Effector CD8-positive, alpha-beta T cell (primary cell): ENCODE results near the gene BACH2.
"Not testable (repeated sequence)": the region's sequence is repeated elsewhere in the genome, so short reads cannot be mapped to it uniquely, and the experiment has no call there.

Source experiments
- DNase-seq: peaks from one replicate; lab custom pipeline; 2025; lab: John Stamatoyannopoulos, UW

Gene BACH2

DNA sequence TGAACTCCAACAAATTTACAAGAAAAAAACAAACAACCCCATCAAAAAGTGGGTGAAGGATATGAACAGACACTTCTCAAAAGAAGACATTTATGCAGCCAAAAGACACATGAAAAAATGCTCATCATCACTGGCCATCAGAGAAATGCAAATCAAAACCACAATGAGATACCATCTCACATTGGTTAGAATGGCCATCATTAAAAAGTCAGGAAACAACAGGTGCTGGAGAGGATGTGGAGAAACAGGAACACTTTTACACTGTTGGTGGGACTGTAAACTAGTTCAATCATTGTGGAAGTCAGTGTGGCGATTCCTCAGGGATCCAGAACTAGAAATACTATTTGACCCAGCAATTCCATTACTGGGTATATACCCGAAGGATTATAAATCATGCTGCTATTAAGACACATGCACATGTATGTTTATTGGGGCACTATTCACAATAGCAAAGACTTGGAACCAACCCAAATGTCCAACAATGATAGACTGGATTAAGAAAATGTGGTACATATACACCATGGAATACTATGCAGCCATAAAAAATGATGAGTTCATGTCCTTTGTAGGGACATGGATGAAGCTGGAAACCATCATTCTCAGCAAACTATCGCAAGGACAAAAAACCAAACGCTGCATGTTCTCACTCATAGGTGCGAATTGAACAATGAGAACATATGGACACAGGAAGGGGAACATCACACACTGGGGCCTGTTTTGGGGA lies 264.0 kb downstream of the BACH2 start:
- DNase-seq, result not testable (repeated sequence)

DNA sequence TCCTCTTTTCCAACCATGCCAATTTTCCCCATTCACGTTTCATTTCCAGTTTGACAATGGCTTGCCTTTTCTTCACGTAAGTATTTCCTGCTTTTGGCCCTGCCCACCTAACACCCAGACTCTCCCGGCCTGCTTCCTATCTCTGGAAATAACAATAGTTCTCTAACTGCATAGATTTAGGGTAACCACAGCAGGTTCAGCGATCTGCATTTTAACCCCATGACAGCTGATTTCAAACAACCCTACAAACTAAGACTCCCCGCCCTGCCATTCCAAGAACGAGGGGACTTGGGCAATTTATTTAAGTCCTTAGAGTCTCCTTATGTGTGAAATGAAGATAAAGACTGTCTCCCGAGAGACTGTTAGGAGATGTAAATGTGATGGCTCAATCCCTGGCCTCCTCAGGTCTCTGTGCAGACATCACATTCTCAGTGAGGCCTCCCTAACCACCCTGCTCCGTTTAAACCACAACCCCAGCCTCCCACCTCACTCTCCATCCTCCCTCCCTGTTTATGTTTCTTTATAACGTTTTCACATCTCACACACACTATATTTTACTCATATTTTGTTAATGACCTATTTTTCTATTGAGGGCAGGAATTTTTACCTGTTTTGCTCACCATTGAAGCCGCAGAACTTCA lies 267.5 kb downstream of the BACH2 start:
- no peak for DNase-seq

DNA sequence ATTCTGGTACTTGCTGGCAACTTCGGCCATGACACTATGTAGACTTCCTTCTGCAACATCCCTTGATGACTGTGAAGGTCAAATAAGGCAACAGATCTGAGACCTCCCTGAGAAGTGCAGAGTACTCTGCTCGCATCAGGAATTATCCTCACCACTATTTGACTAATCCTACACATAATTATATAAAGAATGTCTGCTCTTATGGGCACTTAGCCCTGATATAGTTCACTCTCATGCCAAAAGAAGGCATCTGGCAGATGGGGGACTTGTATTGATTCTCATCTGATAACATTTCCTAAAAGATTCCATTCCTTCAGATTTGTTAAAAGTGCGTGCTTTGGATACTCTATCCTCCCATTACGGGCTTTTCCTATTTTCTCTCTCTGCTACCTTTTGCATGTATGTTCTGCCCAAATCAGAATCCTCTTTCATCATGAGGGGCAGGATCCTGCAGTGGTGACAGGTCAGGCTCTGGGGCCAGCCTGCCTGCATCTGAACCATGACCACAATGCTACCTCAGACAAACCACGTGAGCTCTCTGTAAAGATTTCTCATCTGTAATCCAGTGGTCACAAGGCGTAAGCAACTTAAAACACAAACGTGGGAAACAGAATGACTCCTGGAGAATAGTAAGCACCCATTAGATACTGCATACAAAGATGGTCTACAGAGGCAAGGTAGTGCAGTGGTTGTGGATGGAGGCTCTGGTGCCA lies 268.4 kb downstream of the BACH2 start:
- no peak for DNase-seq

DNA sequence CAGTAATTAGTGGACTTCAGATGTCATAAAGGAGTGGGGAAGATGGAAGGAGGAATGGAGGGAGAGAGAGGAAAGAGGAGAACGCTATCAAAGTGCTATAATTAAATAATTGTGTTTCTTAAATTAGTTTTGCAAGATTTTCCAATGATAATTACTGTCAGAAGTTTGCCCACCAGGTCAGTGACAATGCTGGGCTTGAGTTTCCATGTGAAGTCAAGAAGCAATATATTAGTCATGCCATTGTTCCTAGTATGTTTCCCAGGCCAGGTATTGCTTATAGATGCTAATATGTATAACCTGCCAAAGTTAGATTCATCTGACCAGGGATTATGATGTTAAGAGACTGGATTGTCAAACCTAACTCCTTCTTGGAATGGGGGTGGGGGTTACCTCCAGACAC lies 270.4 kb downstream of the BACH2 start:
- DNase-seq, result no peak

DNA sequence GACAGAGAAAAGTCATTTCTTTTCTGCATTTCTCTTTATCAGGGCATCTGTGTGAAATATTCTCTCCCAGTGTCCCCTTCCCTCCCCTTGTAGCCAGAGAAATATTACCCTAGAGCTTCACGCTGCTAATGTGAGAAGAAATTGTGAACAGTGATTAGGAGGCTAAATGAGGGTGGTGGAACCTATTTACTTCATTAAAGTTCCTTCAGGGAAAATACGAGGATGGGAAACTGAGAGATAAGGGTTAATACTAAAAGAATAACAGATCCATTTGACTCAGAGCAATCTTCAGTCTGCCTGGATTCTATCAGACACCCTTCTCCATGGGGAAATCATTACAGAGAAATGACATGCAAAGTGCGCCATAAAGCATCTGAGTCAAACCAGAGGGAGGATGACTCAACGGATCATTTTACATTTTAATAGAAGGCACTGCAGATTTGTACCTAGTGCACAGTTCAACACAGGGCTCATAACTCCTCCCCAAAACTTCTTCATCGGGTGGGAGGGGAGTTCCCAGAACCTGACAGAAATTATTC lies 271.1 kb downstream of the BACH2 start:
- no peak for DNase-seq

DNA sequence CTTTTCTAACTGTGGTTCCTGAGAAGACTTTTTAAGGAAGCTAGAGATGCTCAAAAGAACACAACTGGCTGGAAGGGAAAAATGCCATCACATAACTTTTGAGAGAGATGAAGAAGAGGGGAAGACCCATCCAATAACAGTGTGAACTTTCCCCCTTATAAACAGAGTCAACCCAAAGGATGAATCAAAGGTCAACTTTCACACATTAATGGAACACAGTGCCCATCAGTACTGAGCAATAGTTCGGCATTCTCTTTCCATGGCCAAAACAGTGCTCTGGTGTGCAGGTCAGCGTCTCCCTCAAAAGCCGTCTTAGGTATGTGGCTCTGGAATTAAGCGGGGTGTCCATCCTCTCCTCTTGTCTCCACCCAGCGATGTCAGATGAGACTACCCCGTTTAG lies 272.0 kb downstream of the BACH2 start:
- DNase-seq, result no peak

DNA sequence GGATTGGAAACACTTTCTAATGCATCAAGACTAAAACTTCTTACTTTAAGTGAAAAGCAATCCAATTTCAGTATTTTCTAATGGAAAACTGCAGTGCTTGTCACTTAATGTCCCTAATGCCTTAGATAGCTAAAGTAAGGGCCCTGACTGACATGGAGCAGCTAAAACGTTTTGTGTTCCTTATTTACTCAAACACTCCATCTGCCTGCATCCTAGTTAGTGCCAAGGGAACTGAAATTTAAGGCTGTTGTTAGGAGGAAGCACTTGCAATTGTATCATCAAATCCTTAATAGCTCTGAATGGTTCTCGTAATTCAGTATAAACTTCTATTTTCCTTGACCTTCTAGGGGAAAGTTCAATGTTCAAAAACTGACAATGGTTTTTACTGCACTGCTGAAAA lies 274.9 kb downstream of the BACH2 start:
- no peak for DNase-seq

DNA sequence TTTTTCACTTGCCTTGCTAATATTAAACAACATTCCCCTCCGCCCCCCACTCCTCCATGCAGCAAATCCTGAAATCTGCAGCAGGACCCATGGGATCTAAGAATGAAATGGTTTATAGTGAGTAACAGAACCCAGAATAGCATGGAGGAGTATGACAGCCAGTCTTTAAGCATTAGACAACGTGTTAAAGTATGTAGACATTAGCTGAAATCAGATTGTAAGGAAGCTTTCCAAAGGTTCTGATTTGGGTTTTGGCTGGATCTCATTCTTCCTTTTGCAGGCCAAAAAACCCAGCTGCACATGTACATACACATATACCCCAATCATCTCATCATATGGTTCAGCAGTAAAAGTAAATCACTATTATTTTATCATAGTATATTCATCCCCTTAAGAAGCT lies 275.9 kb downstream of the BACH2 start:
- no peak for DNase-seq

DNA sequence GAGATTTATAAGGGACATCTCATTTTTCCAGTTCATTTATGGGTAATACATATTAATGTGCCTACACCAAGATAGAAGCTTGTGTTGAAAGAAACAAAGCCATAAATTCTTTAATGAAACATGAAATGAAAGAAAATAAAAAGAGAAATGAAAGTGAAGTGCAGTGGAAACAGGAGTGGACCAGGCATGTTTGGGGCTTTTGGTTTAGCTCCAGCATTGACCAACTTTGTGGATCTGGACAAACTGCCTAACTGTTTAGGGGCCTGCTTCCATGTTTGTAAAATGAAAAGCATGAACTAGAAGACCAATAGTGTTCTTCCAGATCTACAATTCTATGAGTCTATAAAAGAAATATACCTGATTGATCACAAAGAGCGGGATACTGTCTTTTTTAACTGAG lies 277.4 kb downstream of the BACH2 start:
- no peak for DNase-seq

DNA sequence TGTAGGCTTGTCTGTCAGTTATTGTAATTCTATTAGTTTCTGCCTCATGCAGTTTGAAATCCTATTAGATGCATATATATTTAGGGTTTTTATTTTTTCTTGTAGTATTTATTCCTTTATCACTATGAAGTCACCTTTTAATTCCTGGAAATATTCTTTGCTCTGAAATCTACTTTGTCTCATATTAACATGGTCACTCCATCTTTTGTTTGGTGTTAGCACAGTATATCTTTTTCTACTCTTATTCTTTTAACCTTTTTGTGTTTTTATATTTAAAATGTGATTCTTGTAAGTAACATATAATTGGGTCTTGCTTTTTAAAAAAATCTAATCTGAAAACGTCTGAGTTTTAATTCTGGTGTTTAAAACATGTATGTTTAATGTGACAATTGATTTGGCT lies 280.8 kb downstream of the BACH2 start:
- no peak for DNase-seq

DNA sequence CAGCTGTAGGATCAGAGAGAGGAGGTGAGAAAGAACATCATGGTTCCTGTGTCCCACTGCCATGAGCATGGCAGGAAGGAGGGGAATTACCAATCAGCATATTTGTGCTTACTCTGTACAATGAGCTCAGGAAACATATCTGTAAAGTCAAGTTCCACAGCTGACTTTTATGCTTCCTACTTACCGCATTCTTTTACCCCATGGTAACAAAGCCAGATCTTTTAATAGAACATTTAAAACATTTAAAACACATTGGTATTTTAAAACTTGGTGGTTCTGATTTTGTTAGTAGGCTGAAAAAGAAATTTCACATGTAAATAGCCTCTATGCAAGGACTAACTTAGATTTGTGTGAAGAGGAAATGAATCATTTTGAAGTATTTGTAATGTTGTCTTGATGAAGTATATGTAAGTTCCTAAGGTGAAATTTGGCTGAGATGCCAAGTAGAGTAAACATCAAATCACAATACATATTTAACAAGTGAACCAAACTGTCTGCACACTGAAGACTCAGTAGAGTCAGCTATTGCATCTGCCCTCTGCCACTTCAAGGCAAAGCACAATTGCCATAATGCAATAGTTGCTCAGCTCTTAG lies 287.6 kb downstream of the BACH2 start:
- DNase-seq, result no peak

DNA sequence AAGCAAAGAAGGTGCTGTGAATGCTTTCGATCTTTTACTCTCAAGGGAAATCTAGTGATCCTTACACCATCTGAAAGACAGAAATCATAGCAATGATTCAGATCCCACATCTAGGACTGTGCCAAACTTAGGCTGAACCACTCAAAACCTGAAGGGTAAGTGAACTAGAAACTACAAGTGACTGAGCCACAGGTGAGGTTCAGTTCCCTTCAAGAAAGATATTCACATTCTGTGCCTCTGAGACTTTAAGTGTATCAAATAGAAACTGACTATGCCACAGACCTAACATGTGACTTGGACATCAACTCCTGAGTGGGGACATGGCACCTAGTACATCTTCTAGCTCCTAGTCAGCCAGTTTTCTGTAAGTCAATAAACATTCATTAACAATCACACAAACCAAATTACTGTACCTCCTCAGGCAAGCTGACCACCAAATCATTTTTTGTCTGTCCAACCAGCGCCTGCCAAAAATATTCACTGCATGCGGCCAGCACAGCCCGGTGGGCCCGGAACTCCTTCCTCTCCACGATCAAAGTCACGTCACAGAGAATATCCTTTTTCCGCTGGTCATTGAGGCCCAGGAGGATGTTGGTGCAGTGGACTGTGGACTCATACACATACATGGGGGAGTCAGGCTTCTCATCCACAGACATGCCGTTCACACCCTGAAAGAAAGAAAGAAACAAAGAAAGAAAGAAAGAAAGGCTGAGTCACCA lies 288.3 kb downstream of the BACH2 start:
- DNase-seq, result no peak

DNA sequence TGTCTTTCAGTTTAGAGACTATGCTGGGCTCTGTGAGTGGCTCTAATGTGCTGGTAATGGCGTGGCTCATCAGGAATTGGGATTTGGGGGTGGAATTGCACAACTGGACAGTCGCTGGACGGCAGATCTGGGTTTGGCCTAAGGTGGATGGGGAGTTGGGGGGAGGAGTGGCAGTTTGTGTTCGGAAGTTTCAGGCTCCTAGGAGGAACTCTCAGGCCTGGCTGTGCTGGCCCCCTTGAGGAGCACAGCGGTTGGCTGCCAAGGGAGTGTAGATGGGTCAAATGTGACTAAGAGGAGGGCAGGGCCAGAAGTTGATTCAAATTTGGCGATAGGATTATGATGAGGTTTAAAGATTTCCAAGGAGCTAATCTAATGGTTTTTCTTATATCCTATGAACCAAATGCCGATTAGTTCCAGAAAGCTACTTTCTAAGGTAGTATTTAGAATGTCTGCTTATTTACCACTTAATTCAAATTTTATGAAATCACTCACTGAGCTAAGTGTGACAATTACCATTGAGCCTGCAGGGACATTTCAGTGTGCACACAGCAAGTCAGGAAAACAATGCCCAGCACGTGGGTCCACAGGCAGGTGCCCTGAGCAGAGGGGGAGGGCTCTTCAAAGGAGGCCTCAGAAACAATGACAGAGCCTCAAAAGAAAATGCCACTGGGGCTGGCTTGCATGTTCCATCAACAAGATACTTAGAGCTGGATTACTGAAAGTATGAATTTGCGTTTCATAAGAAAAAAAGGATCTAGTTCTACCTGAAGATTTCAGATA lies 291.4 kb downstream of the BACH2 start:
- DNase-seq, result no peak

DNA sequence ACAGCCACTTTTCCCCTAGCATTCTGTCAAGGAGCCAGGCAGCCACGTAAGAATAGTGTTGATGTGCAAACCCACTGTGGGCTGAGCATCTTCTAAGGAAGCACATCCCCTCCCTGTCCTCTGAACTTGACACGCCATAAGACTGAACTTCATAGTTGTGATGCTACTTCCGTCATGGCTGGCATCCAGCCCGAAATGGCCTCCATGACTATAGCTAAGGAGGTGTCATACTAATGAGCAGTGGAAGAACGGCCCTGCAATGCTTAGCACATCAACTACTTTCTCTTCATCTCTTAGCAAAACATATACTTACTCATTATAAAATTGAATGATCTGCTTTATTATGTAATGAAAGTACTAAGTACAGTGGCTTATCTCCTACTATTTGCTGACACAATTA lies 292.1 kb downstream of the BACH2 start:
- DNase-seq, result no peak

DNA sequence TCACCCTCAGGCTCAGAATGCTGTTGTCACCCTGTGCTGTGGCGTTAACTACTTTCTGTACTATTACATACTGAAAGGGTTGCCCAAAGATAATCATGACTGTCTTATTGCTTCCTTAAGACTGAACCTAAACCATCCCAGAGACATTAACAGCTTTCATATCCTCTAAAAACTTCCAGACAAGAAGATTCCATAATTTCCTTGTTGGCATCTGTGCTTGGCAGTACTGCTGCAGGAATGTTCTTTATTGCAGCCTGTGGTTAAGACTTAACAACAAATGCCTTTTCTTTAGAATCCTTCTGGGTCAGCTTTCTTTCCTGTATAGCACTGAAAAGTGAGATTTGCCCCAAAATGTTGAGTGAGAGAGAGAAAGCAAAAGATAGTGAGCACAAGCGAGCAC lies 292.7 kb downstream of the BACH2 start:
- no peak for DNase-seq

DNA sequence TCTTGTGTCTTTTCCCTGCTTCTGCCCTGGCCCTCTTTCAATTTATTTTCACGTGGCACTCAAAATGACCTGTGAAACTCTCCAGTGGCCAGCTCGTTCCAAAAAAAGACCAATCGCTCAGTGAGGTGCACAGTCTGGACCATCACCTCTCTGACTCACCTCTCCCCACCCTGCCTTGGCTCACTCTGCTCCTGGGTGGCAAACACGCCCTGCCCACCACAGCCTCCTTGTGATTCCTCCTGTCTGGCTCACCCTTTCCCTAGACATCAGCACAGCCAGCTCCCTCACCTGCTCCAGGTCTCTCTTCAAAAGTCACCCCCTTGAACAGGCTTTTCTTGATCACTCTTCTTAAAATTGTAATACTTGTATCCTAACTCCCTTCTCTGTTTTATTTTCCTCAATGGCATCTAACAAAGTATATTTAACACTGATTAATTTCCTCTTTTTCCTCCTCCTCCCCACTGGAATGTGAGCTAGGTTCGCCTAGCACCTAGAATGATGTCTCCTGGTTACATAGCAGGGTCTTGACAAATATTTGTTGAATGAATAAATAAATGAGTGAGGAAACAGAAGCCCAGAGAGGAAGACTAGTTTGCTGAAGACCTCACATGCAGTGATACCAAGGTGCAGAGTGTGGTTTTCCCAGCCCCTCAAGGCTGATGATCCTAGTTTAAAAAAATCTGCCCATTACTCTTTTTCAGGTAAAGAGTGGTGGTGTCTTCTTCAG lies 293.4 kb downstream of the BACH2 start:
- no peak for DNase-seq

DNA sequence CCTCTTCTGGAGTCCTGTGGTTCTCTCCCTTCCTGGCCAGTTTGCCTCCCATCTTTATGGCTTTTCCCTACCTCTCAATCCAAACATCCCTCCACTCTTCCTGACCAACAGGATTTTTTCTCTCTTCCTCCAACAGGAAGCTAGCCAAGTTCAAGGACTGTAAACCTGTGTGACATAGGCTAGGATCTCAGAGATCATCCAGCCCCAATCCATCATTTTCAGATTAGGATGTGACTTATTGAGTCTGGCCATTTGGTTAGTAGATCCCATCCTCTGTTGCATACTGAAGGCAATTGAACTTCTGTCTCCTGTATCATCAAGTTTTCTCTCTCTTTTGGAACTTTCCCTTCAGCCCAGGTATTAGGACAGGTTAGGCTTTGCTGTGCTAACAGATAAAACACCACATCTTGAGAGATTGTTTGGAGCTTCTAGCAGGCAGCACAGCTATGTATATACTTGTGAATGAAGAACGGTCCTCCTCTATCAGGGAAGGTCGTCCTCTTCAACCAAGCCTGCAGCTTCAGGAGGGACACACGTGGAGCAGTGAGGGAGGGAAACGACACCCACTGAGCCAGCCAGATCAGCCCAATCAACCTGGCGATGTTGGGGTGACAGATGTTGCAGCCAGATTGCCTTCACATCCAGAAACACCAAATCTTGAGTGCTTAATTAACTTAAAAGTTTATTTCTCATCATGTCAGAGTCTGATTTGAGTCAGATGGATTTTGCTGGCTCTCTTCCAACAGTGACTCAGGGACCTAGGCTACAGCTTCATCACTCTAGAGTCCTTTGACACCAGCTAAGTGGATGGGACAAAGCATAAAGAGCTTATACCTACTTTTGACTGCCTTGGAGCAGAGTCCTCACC lies 295.5 kb downstream of the BACH2 start:
- DNase-seq, result no peak

DNA sequence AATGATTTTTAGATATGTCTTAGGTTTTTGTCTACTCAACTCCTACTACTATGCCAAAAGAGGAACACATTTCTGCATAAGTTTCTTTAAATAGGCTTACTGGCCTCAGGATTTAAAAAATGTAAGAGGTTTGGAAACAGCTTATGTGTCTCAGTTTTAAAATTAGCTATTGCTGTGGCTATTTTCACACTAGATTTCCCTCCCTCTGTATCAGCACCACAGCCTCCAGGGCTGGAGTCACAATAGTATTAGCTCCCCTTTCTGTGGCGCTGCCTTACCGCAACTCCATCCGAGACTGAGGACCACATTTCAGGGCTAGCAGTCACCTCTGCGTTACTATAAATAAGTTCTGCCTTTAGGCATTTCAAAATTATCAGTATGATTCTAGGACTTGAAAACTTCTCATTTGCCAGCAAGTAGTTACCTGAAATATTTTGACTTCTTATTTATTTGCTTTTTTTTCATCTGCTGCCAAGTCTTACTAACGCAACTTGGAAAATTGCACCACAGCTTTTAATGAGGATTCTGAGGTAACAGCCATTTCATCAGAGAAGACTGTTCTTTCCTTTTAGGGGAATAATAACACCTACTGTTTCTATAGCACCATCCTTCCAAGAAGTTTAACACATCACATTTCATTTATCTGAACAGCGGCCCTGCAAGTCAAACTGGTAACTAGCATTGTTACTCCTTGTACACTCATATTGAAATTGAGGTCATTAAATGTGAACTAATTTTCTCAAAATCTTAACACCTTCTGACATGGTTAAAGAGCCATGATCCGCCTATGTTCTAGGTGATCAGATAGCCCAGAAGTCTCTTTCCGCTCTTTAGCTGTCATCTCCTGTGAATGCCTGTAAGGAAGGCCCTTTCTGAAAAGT lies 296.5 kb downstream of the BACH2 start:
- no peak for DNase-seq
